SK-N-SH (cell line): ENCODE data around the gene RAD1. TPM values are rescaled to one million over a fixed set of nuclear protein-coding genes. Genes with fewer than 3 reads are reported as not detected.

Experiments
- CTCF ChIA-PET: fragments of 300-600, 350-600 bp; formaldehyde crosslinking; extraction: SDS; loops from one replicate; lab custom pipeline; 2021; lab: Yijun Ruan, JAX
- POLR2A ChIA-PET: fragments of 350-600 bp; sonication (Branson Sonifier 250); formaldehyde crosslinking; extraction: SDS; loops from one replicate; lab custom pipeline; 2020; ENCODE audit warnings: antibody characterized with exemption, inconsistent platforms; lab: Yijun Ruan, JAX
- DNase-seq: peaks from one replicate; pipeline ENCODE4 v3.0.0; 2012
- H2AFZ ChIP-seq: fragments of 200-600 bp; sonication (generic); 2 replicates; pipeline ENCODE4 v1.8.1; 2016; ENCODE audit warnings: antibody characterized with exemption, mild to moderate bottlenecking, low read depth
- H3F3A ChIP-seq: fragments of 200-600 bp; sonication (generic); replicated peaks from 2 replicates; pipeline ENCODE3; 2016; ENCODE audit warnings: antibody characterized with exemption, mild to moderate bottlenecking; ENCODE audit not compliant: insufficient read depth
- H3K27ac ChIP-seq, 2 experiments: fragments of 200-500 bp in 1 of 2; fragments of 200-600 bp in 1 of 2; sonication (Bioruptor generic) in 1 of 2; sonication (generic), shearing (Covaris generic) in 1 of 2; 2 replicates each; pipeline versions ENCODE4 v1.5.1 to v1.6.1; 2014 to 2016; ENCODE audit warnings: low read depth in 2 of 2, inconsistent platforms in 1 of 2, low read length in 1 of 2, mild to moderate bottlenecking in 1 of 2, mixed read lengths in 1 of 2
- H3K27me3 ChIP-seq: fragments of 200-600 bp; sonication (generic), shearing (Covaris generic); 2 replicates; pipeline ENCODE4 v1.6.1; 2016; ENCODE audit warnings: mixed run types; ENCODE audit not compliant: insufficient read depth
- H3K36me3 ChIP-seq, 2 experiments: fragments of 200-500 bp in 1 of 2; fragments of 200-600 bp in 1 of 2; sonication (Bioruptor generic) in 1 of 2; sonication (generic) in 1 of 2; replicated peaks in 1 of 2; 2 replicates each; pipeline versions ENCODE3 to v1.5.1; 2014 to 2016; ENCODE audit warnings: low read length in 1 of 2, mild to moderate bottlenecking in 1 of 2; ENCODE audit not compliant: insufficient read depth in 2 of 2, control insufficient read depth in 1 of 2
- H3K4me1 ChIP-seq, 2 experiments: fragments of 200-500 bp in 1 of 2; fragments of 200-600 bp in 1 of 2; sonication (Bioruptor generic) in 1 of 2; sonication (generic), shearing (Covaris generic) in 1 of 2; 2 replicates each; pipeline versions ENCODE4 v1.5.1 to v1.6.1; 2014 to 2016; ENCODE audit warnings: low read depth in 1 of 2, low read length in 1 of 2, mixed run types in 1 of 2; ENCODE audit not compliant: insufficient read depth in 2 of 2, control insufficient read depth in 1 of 2
- H3K4me2 ChIP-seq: fragments of 200-600 bp; sonication (generic), shearing (Covaris generic); 2 replicates; pipeline ENCODE4 v1.6.1; 2017; ENCODE audit warnings: mixed run types
- H3K4me3 ChIP-seq, 2 experiments: fragments of 200-500 bp in 1 of 2; fragments of 200-600 bp in 1 of 2; sonication (Bioruptor generic) in 1 of 2; sonication (generic), shearing (Covaris generic) in 1 of 2; 2 replicates each; pipeline versions ENCODE4 v1.5.1 to v1.8.1; 2014 to 2016; ENCODE audit warnings: low read depth in 2 of 2, inconsistent platforms in 1 of 2, low read length in 1 of 2, mild to moderate bottlenecking in 1 of 2, mixed read lengths in 1 of 2, moderate library complexity in 1 of 2
- H3K79me2 ChIP-seq: fragments of 200-600 bp; sonication (generic); 2 replicates; pipeline ENCODE4 v1.8.1; 2017; ENCODE audit warnings: mild to moderate bottlenecking; ENCODE audit not compliant: insufficient read depth
- H3K9ac ChIP-seq: fragments of 200-600 bp; sonication (generic); 2 replicates; pipeline ENCODE4 v1.6.1; 2017; ENCODE audit warnings: mixed run types
- H3K9me2 ChIP-seq: fragments of 200-600 bp; sonication (generic); 2 replicates; pipeline ENCODE4 v1.6.1; 2017; ENCODE audit warnings: mixed run types
- H3K9me3 ChIP-seq: fragments of 200-600 bp; sonication (generic); 2 replicates; pipeline ENCODE4 v1.6.1; 2017; ENCODE audit warnings: mixed run types, mild to moderate bottlenecking, moderate library complexity
- H4K20me1 ChIP-seq: fragments of 200-600 bp; sonication (generic); 2 replicates; pipeline ENCODE4 v1.6.1; 2017; ENCODE audit warnings: mild to moderate bottlenecking, mixed run types; ENCODE audit not compliant: insufficient read depth
- CHD2 ChIP-seq: fragments of 150-350 bp; IDR thresholded peaks from 2 replicates; pipeline ENCODE4 v1.6.1; 2018; ENCODE audit warnings: low read length; ENCODE audit not compliant: partially characterized antibody
- ELF1 ChIP-seq: IDR thresholded peaks from 2 replicates; pipeline ENCODE4 v1.4.0; 2012
- FOSL2 ChIP-seq: IDR thresholded peaks from 2 replicates; pipeline ENCODE4 v1.4.0; 2012; ENCODE audit warnings: low read depth, mild to moderate bottlenecking, moderate library complexity, borderline replicate concordance
- FOXM1 ChIP-seq: IDR thresholded peaks from 2 replicates; pipeline ENCODE4 v1.4.0; 2012; ENCODE audit warnings: low read depth, mild to moderate bottlenecking
- JUND ChIP-seq: IDR thresholded peaks from 2 replicates; pipeline ENCODE4 v1.4.0; 2012
- MXI1 ChIP-seq: IDR thresholded peaks from 2 replicates; pipeline ENCODE4 v1.6.1; 2012; ENCODE audit warnings: mild to moderate bottlenecking, low read depth, low read length, improper control_type of control experiment
- NFIC ChIP-seq: IDR thresholded peaks from 2 replicates; pipeline ENCODE4 v1.4.0; 2012; ENCODE audit warnings: borderline replicate concordance
- RAD21 ChIP-seq: IDR thresholded peaks from 2 replicates; pipeline ENCODE4 v1.6.1; 2012; ENCODE audit warnings: mild to moderate bottlenecking, low read length
- RFX5 ChIP-seq: IDR thresholded peaks from 2 replicates; pipeline ENCODE4 v1.6.1; 2012; ENCODE audit warnings: mild to moderate bottlenecking, improper control_type of control experiment, low read length
- RXRA ChIP-seq: IDR thresholded peaks from 2 replicates; pipeline ENCODE4 v1.4.0; 2012; ENCODE audit warnings: low read depth, mild to moderate bottlenecking, borderline replicate concordance
- SIN3A ChIP-seq: IDR thresholded peaks from 2 replicates; pipeline ENCODE4 v1.6.1; 2012; ENCODE audit warnings: low read depth, mild to moderate bottlenecking, low read length, moderate library complexity, borderline replicate concordance
- YY1 ChIP-seq: IDR thresholded peaks from 2 replicates; pipeline ENCODE4 v1.4.0; 2012; ENCODE audit warnings: low read depth, mild to moderate bottlenecking
- WGBS: methylation state at CpG from one replicate; pipeline ENCODE4 v1.1.6; 2017; ENCODE audit warnings: low lambda C conversion rate; 5-methylcytosine and 5-hydroxymethylcytosine counted together
- polyA plus RNA-seq, 3 experiments: library from polyadenylated mRNA; depleted of rRNA; stranded (reverse); fragments of >200 nt; gene quantifications; 2 replicates each; pipeline ENCODE4 v1.2.3, GENCODE V29; 2012
- TF ChIP-seq, protein P1 (sequence below): fragments of 200-600 bp; sonication (generic); IDR thresholded peaks from 2 replicates; pipeline ENCODE4 v1.6.1; 2017; ENCODE audit warnings: antibody characterized with exemption, mild to moderate bottlenecking, moderate library complexity
- TF ChIP-seq, protein P2 (sequence below): fragments of 150-350 bp; IDR thresholded peaks from 2 replicates; pipeline ENCODE4 v1.6.1; 2016; ENCODE audit warnings: mild to moderate bottlenecking, low read depth, low read length
- TF ChIP-seq, protein P3 (sequence below): fragments of 150-350 bp; IDR thresholded peaks from 2 replicates; pipeline ENCODE4 v1.6.1; 2017; ENCODE audit warnings: antibody characterized with exemption, low read length, low read depth, borderline replicate concordance
- TF ChIP-seq, protein P4 (sequence below): IDR thresholded peaks from 2 replicates; pipeline ENCODE4 v1.4.0; 2012; ENCODE audit warnings: low read depth
- TF ChIP-seq, protein P5 (sequence below): IDR thresholded peaks from 2 replicates; pipeline ENCODE4 v1.6.1; 2012; ENCODE audit warnings: mild to moderate bottlenecking, low read depth, low read length, moderate library complexity

RAD1 gene
- polyA plus RNA-seq, 1 of the 3 experiments (the other 2 are of a cell fraction): 21.2 TPM

DNA sequence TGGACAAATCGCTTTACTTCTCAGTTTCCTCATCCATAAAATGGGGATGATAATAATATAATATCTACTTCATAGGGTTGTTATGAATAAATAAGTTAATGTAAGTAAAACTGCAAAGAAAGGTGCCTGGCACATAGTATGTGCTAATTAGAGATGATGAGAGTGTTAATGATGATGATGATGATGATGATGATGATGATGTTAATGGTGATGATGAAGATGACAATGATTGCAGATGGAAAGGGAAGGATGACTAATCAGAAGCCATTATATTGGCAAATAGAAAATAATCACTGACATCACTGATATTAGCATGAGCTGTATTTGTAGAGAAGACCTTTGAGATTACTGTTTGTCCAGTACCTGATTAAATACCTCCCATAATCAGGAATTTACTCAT, 20.6 kb downstream of the RAD1 start:
- ChIA-PET CTCF (interaction anchor here (1.7 to 4.4 kb wide), 3 partner anchors 371 to 409 kb away, joined by 9 to 40 read pairs (median 11); no protein-coding TSS in a partner anchor), POLR2A (no interaction called here)
- no peak overlapping the region for H3K4me2 ChIP-seq
- H3K9ac ChIP-seq: no peak overlapping the region
- no peak for DNase-seq
- H3K79me2 ChIP-seq: no peaks in the 10 kb centered on the region
- H2AFZ ChIP-seq: no peak overlapping the region
- no peak for TF ChIP-seq RXRA
- TF ChIP-seq, protein P1, sequence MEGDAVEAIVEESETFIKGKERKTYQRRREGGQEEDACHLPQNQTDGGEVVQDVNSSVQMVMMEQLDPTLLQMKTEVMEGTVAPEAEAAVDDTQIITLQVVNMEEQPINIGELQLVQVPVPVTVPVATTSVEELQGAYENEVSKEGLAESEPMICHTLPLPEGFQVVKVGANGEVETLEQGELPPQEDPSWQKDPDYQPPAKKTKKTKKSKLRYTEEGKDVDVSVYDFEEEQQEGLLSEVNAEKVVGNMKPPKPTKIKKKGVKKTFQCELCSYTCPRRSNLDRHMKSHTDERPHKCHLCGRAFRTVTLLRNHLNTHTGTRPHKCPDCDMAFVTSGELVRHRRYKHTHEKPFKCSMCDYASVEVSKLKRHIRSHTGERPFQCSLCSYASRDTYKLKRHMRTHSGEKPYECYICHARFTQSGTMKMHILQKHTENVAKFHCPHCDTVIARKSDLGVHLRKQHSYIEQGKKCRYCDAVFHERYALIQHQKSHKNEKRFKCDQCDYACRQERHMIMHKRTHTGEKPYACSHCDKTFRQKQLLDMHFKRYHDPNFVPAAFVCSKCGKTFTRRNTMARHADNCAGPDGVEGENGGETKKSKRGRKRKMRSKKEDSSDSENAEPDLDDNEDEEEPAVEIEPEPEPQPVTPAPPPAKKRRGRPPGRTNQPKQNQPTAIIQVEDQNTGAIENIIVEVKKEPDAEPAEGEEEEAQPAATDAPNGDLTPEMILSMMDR: no peak
- no peak for TF ChIP-seq YY1
- TF ChIP-seq, protein P2, sequence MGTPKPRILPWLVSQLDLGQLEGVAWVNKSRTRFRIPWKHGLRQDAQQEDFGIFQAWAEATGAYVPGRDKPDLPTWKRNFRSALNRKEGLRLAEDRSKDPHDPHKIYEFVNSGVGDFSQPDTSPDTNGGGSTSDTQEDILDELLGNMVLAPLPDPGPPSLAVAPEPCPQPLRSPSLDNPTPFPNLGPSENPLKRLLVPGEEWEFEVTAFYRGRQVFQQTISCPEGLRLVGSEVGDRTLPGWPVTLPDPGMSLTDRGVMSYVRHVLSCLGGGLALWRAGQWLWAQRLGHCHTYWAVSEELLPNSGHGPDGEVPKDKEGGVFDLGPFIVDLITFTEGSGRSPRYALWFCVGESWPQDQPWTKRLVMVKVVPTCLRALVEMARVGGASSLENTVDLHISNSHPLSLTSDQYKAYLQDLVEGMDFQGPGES: no peak
- TF ChIP-seq, protein P3, sequence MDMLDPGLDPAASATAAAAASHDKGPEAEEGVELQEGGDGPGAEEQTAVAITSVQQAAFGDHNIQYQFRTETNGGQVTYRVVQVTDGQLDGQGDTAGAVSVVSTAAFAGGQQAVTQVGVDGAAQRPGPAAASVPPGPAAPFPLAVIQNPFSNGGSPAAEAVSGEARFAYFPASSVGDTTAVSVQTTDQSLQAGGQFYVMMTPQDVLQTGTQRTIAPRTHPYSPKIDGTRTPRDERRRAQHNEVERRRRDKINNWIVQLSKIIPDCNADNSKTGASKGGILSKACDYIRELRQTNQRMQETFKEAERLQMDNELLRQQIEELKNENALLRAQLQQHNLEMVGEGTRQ: no peak
- TF ChIP-seq FOXM1: no peak
- no peak for TF ChIP-seq CHD2
- TF ChIP-seq ELF1: no peak
- TF ChIP-seq, protein P4, sequence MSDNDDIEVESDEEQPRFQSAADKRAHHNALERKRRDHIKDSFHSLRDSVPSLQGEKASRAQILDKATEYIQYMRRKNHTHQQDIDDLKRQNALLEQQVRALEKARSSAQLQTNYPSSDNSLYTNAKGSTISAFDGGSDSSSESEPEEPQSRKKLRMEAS: no peak
- TF ChIP-seq FOSL2: no peak
- TF ChIP-seq JUND: no peak
- no peak for TF ChIP-seq MXI1
- no peak for TF ChIP-seq NFIC
- no peak for TF ChIP-seq SIN3A
- TF ChIP-seq, protein P5, sequence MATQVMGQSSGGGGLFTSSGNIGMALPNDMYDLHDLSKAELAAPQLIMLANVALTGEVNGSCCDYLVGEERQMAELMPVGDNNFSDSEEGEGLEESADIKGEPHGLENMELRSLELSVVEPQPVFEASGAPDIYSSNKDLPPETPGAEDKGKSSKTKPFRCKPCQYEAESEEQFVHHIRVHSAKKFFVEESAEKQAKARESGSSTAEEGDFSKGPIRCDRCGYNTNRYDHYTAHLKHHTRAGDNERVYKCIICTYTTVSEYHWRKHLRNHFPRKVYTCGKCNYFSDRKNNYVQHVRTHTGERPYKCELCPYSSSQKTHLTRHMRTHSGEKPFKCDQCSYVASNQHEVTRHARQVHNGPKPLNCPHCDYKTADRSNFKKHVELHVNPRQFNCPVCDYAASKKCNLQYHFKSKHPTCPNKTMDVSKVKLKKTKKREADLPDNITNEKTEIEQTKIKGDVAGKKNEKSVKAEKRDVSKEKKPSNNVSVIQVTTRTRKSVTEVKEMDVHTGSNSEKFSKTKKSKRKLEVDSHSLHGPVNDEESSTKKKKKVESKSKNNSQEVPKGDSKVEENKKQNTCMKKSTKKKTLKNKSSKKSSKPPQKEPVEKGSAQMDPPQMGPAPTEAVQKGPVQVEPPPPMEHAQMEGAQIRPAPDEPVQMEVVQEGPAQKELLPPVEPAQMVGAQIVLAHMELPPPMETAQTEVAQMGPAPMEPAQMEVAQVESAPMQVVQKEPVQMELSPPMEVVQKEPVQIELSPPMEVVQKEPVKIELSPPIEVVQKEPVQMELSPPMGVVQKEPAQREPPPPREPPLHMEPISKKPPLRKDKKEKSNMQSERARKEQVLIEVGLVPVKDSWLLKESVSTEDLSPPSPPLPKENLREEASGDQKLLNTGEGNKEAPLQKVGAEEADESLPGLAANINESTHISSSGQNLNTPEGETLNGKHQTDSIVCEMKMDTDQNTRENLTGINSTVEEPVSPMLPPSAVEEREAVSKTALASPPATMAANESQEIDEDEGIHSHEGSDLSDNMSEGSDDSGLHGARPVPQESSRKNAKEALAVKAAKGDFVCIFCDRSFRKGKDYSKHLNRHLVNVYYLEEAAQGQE: no peak
- TF ChIP-seq RFX5: no peak
- TF ChIP-seq RAD21: no peak
- H3K27ac ChIP-seq: no peak overlapping the region
- no peaks in the 10 kb centered on the region for H3K36me3 ChIP-seq
- H3K4me3 ChIP-seq: no peak overlapping the region
- H3K4me1 ChIP-seq: peaks cover 0 to 11% of the 10 kb centered on the region in 2 experiments; a peak in 3 of 4 replicates
- H3K9me3 ChIP-seq: no peaks in the 10 kb centered on the region
- H3F3A ChIP-seq: peaks cover 11% of the 10 kb centered on the region
- 97% methylated on average over 1 of the region's 1 CpG for WGBS
- no peaks in the 10 kb centered on the region for H3K9me2 ChIP-seq
- H3K27me3 ChIP-seq: no peaks in the 10 kb centered on the region
- no peaks in the 10 kb centered on the region for H4K20me1 ChIP-seq
